Gastrocnemius medialis (tissue), 4 donors: ENCODE measurements around the gene RAD51B. TPM values are rescaled to one million over a fixed set of nuclear protein-coding genes. Genes with fewer than 3 reads are reported as not detected.

ENCODE experiments used
- ATAC-seq, 2 donors: fragments of 150-250 bp; one replicate each; pipeline ENCODE4 v1.9.1; 2016
- DNase-seq, 2 donors: peaks; one replicate each; pipeline ENCODE4 v3.0.0-alpha.2; 2019
- H3K27ac ChIP-seq, 4 donors: fragments of 200-600 bp; sonication (generic); 1 replicate in 1 of 4; 2 replicates in 3 of 4; pipeline ENCODE4 v1.5.1; 2016 to 2018; ENCODE audit warnings: mild to moderate bottlenecking in 2 of 4, moderate library complexity in 1 of 4
- H3K27me3 ChIP-seq, 3 donors: fragments of 200-600 bp; sonication (generic) in 2 of 3; 1 replicate in 1 of 3; 2 replicates in 2 of 3; pipeline versions ENCODE4 v1.5.1 to v1.6.0; 2016 to 2019; ENCODE audit warnings: mild to moderate bottlenecking in 1 of 3, moderate library complexity in 1 of 3
- H3K36me3 ChIP-seq, 2 donors: fragments of 200-600 bp; sonication (generic) in 1 of 2; one replicate each; pipeline ENCODE4 v1.5.1; 2017 to 2018
- H3K4me1 ChIP-seq, 2 donors: fragments of 200-600 bp; sonication (generic) in 1 of 2; one replicate each; pipeline ENCODE4 v1.5.1; 2016 to 2017; ENCODE audit warnings: mild to moderate bottlenecking in 2 of 2
- H3K4me3 ChIP-seq, 4 donors: fragments of 200-600 bp; sonication (generic) in 3 of 4; 1 replicate in 1 of 4; 2 replicates in 3 of 4; pipeline ENCODE4 v1.5.1; 2016 to 2019; ENCODE audit warnings: mild to moderate bottlenecking in 2 of 4
- H3K9me3 ChIP-seq, 3 donors: fragments of 200-600 bp; sonication (generic) in 2 of 3; 1 replicate in 1 of 3; 2 replicates in 2 of 3; pipeline ENCODE4 v1.5.1; 2016 to 2019
- CTCF ChIP-seq, 5 experiments: fragments of 450-650 bp in 3 of 5; fragments of 200-600 bp in 2 of 5; sonication (generic) in 2 of 5; IDR thresholded peaks in 4 of 5; conservative IDR thresholded peaks in 1 of 5; 1 replicate in 4 of 5; 2 replicates in 1 of 5; pipeline ENCODE4 v1.5.1; 2016 to 2019; ENCODE audit warnings: antibody characterized with exemption in 5 of 5, mild to moderate bottlenecking in 3 of 5, moderate library complexity in 3 of 5
- POLR2A ChIP-seq, 2 donors: fragments of 450-650 bp; IDR thresholded peaks; one replicate each; pipeline ENCODE4 v1.6.1; 2017; ENCODE audit warnings: antibody characterized with exemption in 2 of 2, mild to moderate bottlenecking in 2 of 2, moderate library complexity in 2 of 2
- in situ Hi-C, 4 donors: fragments of 200-750 bp; cut with MboI; loops; one replicate each; pipeline versions ENCODE4 v1.15.0 to v1.8.0; 2017; ENCODE audit warnings: low sequenced_read_pairs in 4 of 4
- intact Hi-C: fragments of 100-400 bp; cut with DNase I; formaldehyde crosslinking; loops from one replicate; pipeline ENCODE4 v1.15.1; 2023; ENCODE audit warnings: low total_unique reads
- total RNA-seq, 4 donors: library from RNA; depleted of rRNA; stranded (reverse); fragments of >200 nt; gene quantifications; one replicate each; pipeline versions ENCODE4 v1.1.0 to v1.2.3, GENCODE V29; 2016

RAD51B gene
- total RNA-seq, 4 donors from 2014 or later: 1.6 to 3.3 (median 2.4) TPM

- H3K27ac ChIP-seq: peak overlapping the region; percentile 71 to 81 (median 76)
- peaks cover 24 to 28% of the 10 kb centered on the region in 2 donors for H3K4me1 ChIP-seq
- no peak overlapping the region for H3K4me3 ChIP-seq
- intact Hi-C loops: no loop called here
- in situ Hi-C loops: no loop called here
- H3K9me3 ChIP-seq: no peaks in the 10 kb centered on the region
- TF ChIP-seq CTCF (IDR thresholded peaks at IDR 0.05 in 4 of 5, conservative IDR thresholded peaks at IDR 0.05 in 1 of 5) (no peak), POLR2A (IDR thresholded peaks at IDR 0.05) (no peak)
- no peaks in the 10 kb centered on the region for H3K27me3 ChIP-seq
- peak; percentile 70 to 83 for DNase-seq
- no peaks in the 10 kb centered on the region for H3K36me3 ChIP-seq
- ATAC-seq: peak; percentile 95 to 97
Measured at GRCh38 chr14:68460541-68460940, 641.0 kb downstream of the RAD51B start.

- Histone ChIP-seq H3K27me3 (no peaks in the 10 kb centered on the region), H3K4me3 (no peak overlapping the region), H3K36me3 (no peaks in the 10 kb centered on the region), H3K4me1 (peaks cover 25 to 28% of the 10 kb centered on the region in 2 donors), H3K9me3 (no peaks in the 10 kb centered on the region), H3K27ac (peak overlapping the region; percentile 71 to 81 (median 76))
- in situ Hi-C loops (no loop called here), intact Hi-C loops (no loop called here)
- no peak for TF ChIP-seq CTCF (IDR thresholded peaks at IDR 0.05 in 4 of 5, conservative IDR thresholded peaks at IDR 0.05 in 1 of 5)
- no peak for TF ChIP-seq POLR2A (IDR thresholded peaks at IDR 0.05)
- no peak for ATAC-seq
- DNase-seq: no peak
Measured at GRCh38 chr14:68461086-68461485, 641.5 kb downstream of the RAD51B start.

GRCh38 chr14:68462683-68463082 lies 643.1 kb downstream of the RAD51B start:
- ATAC-seq: no peak
- H3K4me1 ChIP-seq: peaks cover 27 to 35% of the 10 kb centered on the region in 2 donors
- no peak for TF ChIP-seq POLR2A (IDR thresholded peaks at IDR 0.05)
- no peak for TF ChIP-seq CTCF (IDR thresholded peaks at IDR 0.05 in 4 of 5, conservative IDR thresholded peaks at IDR 0.05 in 1 of 5)

GRCh38 chr14:68463299-68463698 lies 643.7 kb downstream of the RAD51B start:
- Histone ChIP-seq H3K4me1 (peaks cover 27 to 35% of the 10 kb centered on the region in 2 donors), H3K27me3 (no peaks in the 10 kb centered on the region), H3K36me3 (no peaks in the 10 kb centered on the region), H3K4me3 (no peak overlapping the region), H3K9me3 (no peaks in the 10 kb centered on the region), H3K27ac (no peak overlapping the region)
- ATAC-seq (no peak), DNase-seq (no peak)
- in situ Hi-C loops (no loop called here), intact Hi-C loops (no loop called here)
- no peak for TF ChIP-seq POLR2A (IDR thresholded peaks at IDR 0.05)
- no peak for TF ChIP-seq CTCF (IDR thresholded peaks at IDR 0.05 in 4 of 5, conservative IDR thresholded peaks at IDR 0.05 in 1 of 5)

More at GRCh38 chr14:68462683-68463082, 643.1 kb downstream of the RAD51B start:
- Histone ChIP-seq H3K27ac (no peak overlapping the region), H3K27me3 (no peaks in the 10 kb centered on the region), H3K9me3 (no peaks in the 10 kb centered on the region), H3K4me3 (no peak overlapping the region), H3K36me3 (no peaks in the 10 kb centered on the region)
- in situ Hi-C loops (no loop called here), intact Hi-C loops (no loop called here)
- DNase-seq: no peak
